Stimulated activated CD4-positive, alpha-beta T cell treated with anti-CD3 and anti-CD28 coated beads, Interleukin-1b, Interleukin-23, amount 100 ng/mL, for 24 hours (primary cell): ENCODE data around the gene NR2E1.

Experiments used
- DNase-seq, 4 experiments: peaks; one replicate each; pipeline ENCODE4 v3.0.0-alpha.2; 2020; ENCODE audit warnings: low read depth in 4 of 4, low spot score in 1 of 4

Gene NR2E1

DNA sequence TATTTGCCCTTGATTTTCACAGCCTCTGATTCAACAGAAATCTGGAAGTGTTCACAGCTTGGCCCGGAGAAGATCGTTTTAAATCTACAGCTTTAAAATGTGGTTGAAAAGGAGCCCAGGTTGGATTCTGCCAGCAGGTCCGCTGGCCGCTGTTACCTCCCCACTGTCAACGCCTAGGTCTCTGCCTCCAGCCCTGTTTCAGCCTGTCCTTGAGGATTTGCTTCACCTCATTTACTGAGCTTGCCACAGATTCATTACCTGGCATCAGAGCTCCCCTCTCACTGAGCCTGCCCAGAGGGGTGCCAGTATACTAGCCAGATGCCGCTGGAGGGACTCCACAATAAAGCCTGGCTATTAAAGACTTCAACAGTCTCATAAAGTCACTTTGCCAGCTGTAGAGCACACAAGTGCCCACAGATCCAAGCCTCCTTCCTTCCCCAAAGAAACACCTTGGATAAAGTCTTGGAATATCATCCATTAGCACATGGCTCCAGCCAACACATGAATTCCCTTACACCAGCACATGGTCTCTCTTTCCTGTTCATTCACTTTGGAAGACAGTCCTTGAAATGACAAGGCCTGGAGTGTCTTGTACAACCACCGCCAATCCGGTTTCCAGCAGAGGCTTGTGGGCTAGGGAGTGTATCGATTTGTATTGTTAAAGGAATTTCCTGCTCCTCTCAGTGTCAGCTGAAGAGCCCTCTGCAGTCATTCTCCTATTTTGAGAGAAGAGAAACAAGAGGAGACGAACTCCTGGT lies 9.5 kb upstream of the NR2E1 start:
- no peak for DNase-seq

DNA sequence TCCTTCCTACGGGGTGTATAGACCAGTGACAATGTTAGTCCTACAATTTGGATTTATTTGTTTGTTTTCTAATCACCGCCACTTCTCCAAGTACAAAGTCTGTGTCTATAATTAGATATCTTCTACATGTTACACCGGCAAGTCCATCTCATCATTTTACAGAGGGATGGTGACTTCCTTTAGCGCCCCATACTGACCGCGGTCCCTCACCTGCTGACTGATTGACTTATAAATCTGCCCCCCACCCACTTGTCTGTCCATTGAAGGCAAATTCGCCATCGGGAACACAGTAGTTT lies 8.9 kb upstream of the NR2E1 start:
- no peak for DNase-seq

DNA sequence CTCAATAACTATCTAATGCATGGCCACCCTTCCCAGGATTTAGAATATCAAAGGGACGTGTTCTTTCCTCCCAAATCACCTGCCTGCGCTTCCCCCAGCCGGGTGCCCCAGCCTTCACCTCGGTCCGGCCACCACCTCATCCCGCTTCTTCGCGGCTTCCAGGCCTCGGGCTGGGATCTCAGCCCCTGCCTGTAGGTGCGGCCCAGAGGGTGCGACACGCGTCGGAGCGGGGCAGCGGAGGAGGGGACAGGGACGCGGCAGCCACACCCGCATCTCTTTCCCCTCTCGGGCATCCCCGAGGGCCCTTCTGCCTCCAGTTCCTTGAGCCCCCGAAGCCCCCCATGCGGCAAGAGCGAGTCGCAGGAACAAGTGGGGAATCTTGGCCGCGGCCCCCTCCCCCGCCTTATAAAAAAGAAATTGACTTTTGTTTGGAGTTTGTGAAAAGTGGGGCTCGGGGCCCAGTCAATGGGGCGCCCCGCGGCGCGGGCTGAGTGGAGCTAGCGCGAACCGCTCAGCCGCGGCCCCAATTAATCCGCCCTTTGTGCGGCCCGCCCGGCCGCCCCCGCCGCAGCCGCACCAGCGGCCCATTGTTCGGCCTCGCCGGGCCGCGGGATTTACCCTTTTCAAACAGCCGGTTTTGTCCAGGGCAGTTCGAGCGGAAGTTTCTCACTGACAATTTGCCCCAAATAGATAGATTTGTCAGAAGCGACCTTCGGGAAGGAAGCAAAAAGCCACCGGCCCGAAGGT lies 8.4 kb upstream of the NR2E1 start:
- no peak for DNase-seq

DNA sequence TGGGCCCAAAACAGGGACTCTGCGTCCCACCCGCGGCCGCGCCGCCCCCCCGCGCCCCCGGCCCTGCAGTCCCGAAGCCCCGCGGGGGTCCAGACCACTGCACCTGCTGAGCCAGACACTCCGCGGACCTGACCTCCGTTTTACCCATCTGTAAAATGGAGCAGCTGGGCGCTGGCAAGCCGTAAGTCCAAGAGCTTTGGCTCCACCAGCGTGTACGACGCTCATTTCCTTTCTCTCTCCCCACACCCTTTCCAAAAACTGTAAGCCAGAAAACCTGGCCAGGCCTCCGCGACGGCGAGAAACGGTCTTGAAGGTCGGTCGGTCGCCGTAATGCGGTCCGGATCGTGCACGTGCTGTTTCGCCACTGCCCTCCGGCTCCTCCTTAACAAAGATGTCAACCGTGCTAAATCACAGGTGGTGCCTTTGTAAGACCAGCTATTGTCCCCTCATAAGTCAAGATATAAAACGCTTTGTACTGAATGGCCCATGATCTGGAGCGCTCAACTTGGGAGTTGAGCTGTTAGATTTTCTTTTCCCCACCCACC lies 7.8 kb upstream of the NR2E1 start:
- DNase-seq: no peak

DNA sequence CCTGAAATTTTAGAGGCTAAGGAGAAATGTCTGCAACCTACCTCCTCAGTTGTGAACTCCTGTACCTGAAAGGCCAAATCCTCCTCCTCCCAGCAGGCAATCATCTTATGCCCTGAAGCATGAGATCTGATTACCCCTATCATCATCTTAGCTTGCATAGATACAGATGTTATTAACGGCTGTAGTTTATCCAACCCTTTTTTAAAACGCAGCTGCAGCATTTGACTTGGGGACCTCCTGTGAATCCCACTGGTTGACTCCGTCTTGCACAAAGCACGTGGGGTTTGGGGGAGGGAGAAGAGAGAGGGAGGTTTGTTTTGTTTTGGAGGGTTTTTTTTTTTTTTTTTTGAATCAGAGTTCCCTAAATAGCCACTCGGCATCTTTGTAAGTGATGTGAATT lies 5.8 kb upstream of the NR2E1 start:
- DNase-seq: no peak

DNA sequence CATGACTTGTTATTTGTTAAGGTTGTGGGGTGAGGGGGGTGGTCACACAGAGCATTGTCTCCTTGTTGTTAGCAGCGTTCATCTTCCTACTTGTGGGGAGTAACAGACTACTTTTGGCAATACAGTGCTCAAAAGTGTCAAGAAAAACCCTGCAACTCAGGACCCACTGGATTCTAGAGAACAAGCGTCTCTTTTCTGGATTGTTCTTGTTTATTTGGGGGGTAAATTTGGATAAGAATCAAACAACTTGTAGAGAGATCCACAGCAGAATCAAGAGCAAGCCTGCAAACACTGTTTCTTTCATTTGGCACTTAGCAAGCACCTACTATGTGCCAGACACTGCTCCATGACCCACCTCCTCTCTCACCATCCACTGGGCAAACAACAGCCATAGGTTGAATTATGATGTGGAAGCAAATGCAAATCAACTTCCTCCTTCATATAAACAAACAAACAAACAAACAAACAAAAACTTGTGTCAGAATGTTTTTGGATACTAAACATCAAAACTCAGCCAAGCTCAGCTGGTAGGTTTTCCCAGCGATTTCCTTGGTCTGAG lies 4.0 kb upstream of the NR2E1 start:
- DNase-seq: no peak

DNA sequence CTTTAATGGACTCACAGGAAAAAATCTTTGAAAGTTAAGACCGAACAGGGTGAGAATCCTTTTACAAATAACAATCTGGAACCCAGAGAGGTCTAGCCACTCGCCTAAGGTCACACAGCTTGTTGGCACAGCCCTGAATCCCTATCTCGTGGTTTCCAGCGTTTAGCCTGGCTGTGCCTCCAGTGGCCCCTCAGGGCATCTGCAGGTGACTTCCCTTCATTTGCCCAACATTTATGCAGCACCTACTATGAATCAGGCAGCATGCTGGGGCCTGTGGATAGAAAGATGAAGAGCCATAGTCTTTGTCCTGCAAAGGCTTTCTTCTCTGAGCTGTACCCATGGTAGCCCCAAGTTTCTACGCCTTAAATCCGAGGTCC lies 2.6 kb upstream of the NR2E1 start:
- no peak for DNase-seq

DNA sequence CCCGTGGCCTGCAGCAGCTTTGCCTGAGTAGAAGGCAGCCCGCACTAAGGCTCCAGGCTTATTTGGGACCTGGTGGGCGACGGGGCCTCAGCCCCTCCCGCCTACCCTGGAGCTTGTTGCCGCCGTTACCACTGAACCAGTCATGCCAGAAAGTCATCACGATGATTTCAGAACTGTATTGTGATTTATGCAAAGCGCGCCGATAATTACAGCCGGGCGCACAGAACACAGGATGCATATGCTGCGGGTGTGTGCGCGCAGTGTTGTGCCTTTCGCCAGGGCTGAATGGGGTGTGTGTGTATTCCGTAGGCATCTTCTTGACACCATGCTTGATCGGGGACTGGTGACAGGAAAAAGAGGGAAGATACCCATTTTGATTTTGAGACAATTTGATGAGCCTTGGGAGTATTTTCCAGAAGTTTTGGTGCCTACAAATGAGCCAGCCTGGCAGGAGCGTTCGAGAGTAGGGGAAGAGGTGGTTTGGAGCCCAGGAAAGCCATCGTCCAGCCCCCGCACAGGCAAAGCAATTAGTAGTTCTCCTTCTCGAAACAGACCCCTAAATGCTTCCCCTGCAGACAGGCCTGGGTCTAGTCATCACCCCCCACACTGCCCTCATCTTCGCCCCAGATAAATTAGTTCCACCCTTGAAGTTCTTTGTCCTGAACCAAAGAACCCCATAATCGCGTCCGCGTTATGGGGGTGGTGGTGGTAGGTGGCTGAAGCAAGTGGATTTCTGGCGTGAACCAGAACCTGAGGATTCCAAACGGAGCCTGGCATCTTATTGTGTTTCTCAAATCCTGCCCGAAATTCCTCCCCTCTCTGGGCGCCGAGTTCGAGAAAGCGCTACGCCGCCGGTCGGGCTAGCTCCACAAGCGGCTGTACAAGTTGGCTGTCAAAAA lies 1.9 kb upstream of the NR2E1 start:
- DNase-seq: no peak

DNA sequence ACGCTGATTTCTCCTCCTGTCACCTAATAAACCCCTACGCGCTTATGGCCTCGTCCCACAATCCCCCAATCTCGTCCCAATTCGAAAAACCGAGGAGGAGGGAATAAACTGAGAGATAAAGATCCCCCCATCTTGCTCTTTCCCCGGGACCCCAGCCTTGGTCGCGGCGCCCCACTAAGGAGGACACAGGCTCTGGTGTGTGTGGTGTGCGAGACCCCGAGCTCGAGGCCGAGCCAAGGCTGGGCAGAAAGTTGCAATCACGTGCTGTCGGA lies 1.3 kb upstream of the NR2E1 start:
- no peak for DNase-seq

DNA sequence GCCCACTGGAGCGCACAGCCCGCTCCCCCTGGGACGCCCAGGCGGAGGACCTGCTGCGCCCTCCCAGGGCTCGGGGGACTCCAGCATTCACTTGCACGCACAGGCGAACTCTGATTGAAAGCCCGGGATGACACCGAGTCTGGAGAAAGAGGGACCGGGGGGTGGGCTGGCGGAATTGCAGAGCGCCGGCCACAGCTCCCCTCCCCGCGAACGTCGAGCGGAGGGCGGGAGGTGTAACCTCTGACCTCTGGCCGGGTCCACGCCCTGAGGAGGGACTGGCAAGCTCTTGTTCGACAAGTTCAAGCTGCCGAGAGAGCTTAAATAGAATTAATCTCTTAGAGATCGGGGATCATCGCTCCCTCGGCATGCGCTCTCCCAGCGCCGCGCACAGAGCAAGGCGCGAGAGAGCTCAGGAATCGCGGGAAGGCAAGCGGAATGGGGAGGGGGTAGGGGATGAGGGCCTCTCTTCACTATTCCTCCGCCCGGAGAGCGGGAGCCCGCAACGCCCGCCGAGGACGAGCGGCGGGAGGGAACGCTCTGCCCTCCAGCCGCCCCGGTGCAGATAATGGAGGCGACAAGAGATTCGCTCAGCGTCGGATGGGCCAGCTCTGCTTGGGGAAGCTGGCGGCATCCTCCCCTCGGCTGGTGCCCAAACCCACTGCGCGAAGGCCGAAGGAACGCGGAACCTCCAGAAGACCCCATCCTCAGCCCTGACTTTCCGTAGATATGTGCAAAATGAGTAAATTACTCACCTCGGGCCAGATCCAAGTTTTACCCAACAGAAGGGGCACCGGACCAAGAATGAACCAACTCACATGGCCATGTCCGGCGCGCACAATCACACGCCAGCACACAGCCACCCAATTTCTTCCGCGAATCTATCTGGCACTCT lies 761 bp upstream of the NR2E1 start:
- DNase-seq: no peak

DNA sequence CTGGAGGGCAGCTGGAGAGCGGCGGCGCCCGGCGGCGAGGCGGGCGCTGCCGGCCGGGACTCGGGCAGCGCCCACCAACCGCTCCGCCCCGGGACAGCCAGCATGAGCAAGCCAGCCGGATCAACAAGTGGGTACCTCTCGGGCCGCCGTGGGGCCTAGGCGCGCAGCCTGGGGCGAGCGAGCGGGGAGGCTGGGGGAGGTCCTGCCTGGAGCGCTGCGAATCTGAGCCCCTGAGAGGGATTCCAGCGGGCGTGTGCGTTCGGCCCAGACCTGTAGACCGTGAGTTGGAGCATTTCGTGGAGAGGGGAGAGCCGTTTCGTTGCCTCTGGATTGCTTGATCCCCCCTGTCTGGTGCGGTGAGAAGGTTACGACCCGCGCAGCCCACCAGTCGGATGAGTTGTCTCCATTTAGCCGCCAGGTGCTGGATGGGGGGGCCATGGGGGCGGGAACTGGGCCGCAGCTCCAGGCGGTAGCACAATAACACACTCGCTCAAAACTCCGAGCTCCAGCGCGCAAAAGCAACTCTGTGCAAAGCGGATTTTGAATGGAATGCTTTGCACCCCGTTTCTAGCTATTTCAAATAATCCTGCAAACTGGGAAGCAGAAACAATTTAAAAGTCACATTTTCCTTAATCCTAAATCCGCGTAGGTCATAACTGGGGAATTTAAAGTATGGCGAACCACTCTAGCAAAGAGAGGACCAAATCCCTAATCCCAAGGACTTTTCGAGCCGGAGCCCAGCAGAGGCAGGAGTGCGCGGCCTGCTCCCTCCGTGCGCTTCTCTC lies 1.0 kb downstream of the NR2E1 start:
- no peak for DNase-seq

DNA sequence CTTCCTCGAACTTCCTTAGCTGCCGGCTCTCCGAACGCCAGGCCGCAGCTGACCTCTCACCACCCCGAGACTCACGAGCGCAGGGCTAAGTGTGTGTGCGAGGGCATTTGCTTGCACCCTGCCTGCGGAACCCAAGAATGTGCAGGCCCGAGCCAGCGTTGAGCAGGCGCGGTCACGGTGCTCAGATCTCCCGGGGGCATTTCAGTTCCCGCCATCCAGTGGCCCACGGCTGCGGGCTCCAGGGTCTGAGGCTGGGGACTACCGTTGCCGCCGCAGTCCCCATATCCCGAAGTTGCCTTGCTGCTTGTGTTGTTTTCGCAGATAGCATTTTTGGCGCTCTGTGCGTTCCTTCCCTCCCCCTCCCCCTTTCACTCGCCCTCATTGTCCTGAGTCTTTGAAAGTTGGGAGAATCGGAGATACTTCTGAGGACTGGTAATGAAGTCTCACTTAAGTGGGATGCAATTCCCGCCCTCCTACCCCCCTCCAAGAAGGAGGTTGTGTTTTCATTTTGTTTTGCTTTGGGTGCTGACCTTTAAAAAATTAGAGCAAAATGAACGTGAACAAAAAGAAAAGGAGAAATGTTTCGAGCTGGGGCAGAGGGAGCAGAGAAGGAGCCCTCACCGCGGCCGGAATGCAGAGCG lies 1.7 kb downstream of the NR2E1 start:
- no peak for DNase-seq

DNA sequence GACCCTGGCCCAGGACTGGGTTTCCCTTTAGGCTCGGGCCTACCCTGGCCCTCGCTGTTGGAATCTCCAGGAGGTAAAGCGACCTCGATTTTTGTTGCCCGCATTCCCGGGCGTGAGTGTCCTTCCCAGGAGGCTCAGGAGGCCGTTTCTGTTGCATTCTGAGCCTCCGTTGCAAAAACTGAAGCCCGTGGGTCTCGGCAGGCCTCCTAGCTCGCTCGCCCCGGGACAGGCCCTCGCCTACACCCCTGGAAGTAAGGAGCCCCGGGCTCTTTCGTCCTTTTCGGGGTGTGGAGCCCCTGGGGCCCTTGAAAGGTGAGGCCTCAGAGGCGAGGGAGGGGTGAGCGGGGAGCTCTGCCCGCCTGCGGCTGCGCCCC lies 2.3 kb downstream of the NR2E1 start:
- DNase-seq: no peak

DNA sequence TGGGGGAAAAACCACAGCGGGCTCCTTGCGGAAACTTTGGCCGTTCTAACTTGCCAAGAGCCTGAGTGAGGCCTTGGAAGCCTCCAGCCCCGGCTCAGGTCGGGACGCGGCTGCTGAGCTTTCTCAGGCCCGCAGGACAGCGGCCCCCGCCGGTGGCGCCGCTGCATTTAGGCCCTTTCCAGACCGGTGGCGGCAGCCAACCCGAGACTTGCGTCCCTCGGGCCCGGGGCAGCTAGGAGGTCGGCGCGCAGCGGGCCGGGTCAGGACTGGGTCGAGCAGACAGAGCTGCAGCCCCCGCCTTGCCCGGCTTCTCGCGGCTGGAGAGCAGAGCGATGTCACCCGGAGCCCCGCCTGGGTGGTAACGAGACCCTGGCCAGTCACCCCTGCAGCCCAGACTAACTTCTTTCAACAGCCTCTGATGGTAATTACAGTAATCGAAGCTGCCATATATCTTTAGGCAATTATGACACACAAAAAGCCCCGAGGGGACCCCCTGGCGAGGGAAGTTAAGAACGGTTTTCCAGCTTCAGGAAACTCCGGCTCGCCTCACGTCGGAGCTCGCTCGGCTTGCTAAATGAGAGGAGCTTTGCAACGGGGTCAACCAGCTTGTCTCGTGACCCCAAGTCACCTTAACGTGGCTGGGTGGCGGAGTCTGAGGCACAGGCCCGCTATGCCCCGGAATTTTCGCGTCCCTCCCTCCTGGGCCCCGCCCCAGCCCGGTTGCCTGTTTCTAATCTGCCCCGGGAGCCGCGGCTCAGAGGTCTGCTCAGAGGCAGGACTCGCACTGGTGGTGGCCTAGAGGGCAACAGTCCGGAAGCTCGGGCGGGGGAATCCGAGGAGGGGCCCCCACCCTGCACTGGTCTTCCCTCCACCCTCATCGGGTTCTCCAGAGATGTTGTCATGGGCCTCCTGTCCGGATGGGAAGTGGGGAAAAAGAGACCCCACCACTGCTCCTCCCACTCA lies 3.0 kb downstream of the NR2E1 start:
- DNase-seq: no peak

DNA sequence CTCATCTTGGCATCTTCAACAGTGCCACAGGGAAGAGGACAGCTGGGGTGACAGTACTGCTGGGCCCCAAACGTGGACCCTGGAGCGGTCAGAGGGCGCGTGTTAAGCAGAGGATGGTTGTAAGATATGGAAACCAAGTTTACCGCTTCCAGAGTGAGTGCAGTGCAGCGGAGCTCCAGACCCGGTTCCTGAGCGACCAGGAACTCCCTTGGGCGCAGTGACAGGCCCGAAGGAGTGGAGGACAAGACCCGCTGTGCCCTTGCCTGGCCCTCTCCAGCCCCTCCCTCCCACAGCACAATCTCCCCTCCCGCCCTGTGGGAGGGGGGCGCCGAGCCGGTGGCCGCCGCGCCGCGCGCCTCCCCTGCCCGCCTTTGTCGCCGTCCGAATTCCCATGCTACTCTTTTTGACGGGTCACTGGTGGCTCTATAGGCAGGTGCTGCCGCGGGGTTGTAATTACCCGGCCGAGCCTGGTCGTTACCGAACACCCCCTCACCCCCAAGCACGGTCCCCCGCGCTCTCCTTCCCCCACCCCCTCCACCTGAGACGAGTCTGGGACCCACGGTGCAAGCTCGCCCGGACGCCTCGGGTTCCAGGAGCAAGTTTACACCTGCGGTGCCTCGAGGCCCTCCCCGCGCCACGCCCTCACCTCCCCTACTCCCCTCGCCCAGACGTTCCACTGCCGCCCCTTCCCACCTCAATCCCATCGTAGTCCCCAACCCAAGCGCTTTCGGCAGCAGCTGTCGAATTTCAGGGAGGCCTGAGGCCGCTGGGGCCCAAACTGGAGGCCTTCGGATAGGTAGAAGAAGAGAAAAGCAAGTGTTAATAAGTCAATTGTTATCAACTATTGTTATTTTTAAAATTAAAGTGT lies 3.9 kb downstream of the NR2E1 start:
- no peak for DNase-seq

DNA sequence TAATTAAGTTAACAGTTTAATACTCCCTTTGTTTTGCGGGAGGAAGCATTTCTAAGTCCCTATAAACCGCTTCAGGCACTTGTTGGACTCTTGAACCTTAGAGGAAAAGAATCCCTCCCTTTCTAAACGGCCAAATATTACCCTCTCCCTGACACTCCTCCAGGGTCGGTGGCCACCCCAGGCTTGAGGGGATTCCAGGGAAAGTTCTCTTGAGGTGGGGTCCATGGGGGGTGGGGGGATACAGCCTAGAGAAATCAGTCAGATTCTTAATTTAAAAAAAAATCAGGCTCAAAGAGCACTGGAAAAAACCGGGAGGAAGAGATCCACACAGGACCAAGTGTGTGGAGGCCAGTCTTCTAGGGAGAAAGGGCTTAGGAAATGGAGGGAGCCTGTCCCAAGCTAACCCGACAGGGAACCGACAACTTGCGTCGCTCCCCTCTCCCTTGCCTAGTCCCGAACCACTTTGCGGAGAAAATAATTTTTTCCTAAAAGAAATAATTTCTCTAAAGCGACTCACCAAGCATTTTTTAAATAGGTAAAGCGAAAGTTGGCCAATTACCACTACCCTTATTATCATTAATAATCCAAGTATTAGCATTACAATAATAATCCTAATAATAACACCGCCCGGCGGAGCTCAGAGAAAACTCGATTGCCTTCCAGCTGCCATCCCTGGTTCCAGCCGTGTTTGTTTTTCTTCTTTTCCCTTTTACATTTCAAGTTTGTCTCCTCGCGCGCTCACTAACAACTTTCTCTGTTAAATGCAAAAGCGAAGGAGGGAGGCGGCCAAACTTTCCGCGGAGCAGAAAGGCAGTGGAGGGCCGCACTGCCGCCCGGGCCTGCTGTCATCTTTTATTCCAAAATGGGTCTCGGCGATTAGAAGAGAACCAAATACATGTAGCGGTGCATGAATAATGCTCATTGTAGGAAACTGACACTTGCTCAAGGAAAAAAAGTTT lies 4.8 kb downstream of the NR2E1 start:
- no peak for DNase-seq
